Measurements from ENCODE around the gene LRCH4.
A peak's percentile ranks its signal among the peaks of the same experiment; 100 is the strongest.

Gene LRCH4

GRCh38 chr7:100585511-100586265, at the start of gene LRCH4:
TSS of gene LRCH4 (minus strand) at chr7:100586129. CDS start at chr7:100586100, 29 bp downstream.
- peak; percentile 54 for DNase-seq

GRCh38 chr7:100632951-100633717, 47.2 kb upstream of the LRCH4 start:
- DNase-seq: peak; percentile 61

GRCh38 chr7:100630066-100630465, 44.1 kb upstream of the LRCH4 start:
- no peak for DNase-seq

- no peak for DNase-seq
Measured at GRCh38 chr7:100629117-100629716, 43.3 kb upstream of the LRCH4 start.

GRCh38 chr7:100627238-100627549, 41.3 kb upstream of the LRCH4 start:
- DNase-seq: no peak

- peak; percentile 91 for DNase-seq
Measured at GRCh38 chr7:100626530-100627237, 40.8 kb upstream of the LRCH4 start.

GRCh38 chr7:100626055-100626454, 40.1 kb upstream of the LRCH4 start:
- DNase-seq: no peak

GRCh38 chr7:100623951-100624824, 38.3 kb upstream of the LRCH4 start:
- no peak for DNase-seq

GRCh38 chr7:100621554-100621953, 35.6 kb upstream of the LRCH4 start:
- no peak for DNase-seq

GRCh38 chr7:100620804-100621203, 34.9 kb upstream of the LRCH4 start:
- no peak for DNase-seq

- no peak for DNase-seq
Measured at GRCh38 chr7:100620239-100620638, 34.3 kb upstream of the LRCH4 start.

- no peak for DNase-seq
Measured at GRCh38 chr7:100614308-100614861, 28.5 kb upstream of the LRCH4 start.

- no peak for DNase-seq
Measured at GRCh38 chr7:100613412-100614175, 27.7 kb upstream of the LRCH4 start.

- no peak for DNase-seq
Measured at GRCh38 chr7:100612730-100613390, 26.9 kb upstream of the LRCH4 start.

- peak; percentile 98 for DNase-seq
Measured at GRCh38 chr7:100611983-100612729, 26.2 kb upstream of the LRCH4 start, which contains the start of gene MOSPD3. TSS of gene MOSPD3 (plus strand) at chr7:100612540. CDS start at chr7:100612792, 252 bp downstream.

- DNase-seq: no peak
Measured at GRCh38 chr7:100609958-100610357, 24.0 kb upstream of the LRCH4 start.

- no peak for DNase-seq
Measured at GRCh38 chr7:100607111-100607510, 21.2 kb upstream of the LRCH4 start.

- DNase-seq: no peak
Measured at GRCh38 chr7:100606313-100606712, 20.4 kb upstream of the LRCH4 start.
